Esophagus squamous epithelium (tissue), 5 donors: ENCODE data around the gene HSPB9. TPM values are rescaled to one million over a fixed set of nuclear protein-coding genes. Genes with fewer than 3 reads are reported as not detected.

ENCODE experiments used
- DNase-seq: peaks from one replicate; lab custom pipeline; 2025; lab: John Stamatoyannopoulos, UW
- H3K27ac ChIP-seq, 4 donors: fragments of 200-600 bp; sonication (generic); one replicate each; pipeline ENCODE4 v1.5.1; 2016 to 2019; ENCODE audit warnings: mild to moderate bottlenecking in 1 of 4
- H3K27me3 ChIP-seq, 4 donors: fragments of 200-600 bp; sonication (generic); 1 replicate in 3 of 4; 2 replicates in 1 of 4; pipeline versions ENCODE4 v1.5.1 to v1.6.0; 2017 to 2021; ENCODE audit warnings: antibody characterized with exemption in 1 of 4
- H3K36me3 ChIP-seq, 3 donors: fragments of 200-600 bp; sonication (generic); one replicate each; pipeline ENCODE4 v1.5.1; 2016 to 2019
- H3K4me1 ChIP-seq, 3 donors: fragments of 200-600 bp; sonication (generic); one replicate each; pipeline ENCODE4 v1.5.1; 2017 to 2019
- H3K4me3 ChIP-seq, 4 donors: fragments of 200-600 bp; sonication (generic); 1 replicate in 3 of 4; 2 replicates in 1 of 4; pipeline ENCODE4 v1.5.1; 2016 to 2019; ENCODE audit warnings: mild to moderate bottlenecking in 2 of 4, moderate library complexity in 1 of 4
- H3K9me3 ChIP-seq, 3 donors: fragments of 200-600 bp; sonication (generic); one replicate each; pipeline ENCODE4 v1.5.1; 2016 to 2019
- CTCF ChIP-seq, 6 experiments: fragments of 450-650 bp in 4 of 6; fragments of 200-600 bp in 2 of 6; sonication (generic) in 2 of 6; IDR thresholded peaks; one replicate each; pipeline ENCODE4 v1.5.1; 2016 to 2019; ENCODE audit warnings: antibody characterized with exemption in 6 of 6, mild to moderate bottlenecking in 4 of 6, moderate library complexity in 4 of 6
- POLR2A ChIP-seq, 4 donors: fragments of 450-650 bp; IDR thresholded peaks; one replicate each; pipeline ENCODE4 v1.6.1; 2017; ENCODE audit warnings: antibody characterized with exemption in 4 of 4, mild to moderate bottlenecking in 4 of 4, moderate library complexity in 3 of 4
- WGBS, 2 donors: methylation state at CpG; one replicate each; pipeline ENCODE4 v1.1.5; 2018; 5-methylcytosine and 5-hydroxymethylcytosine counted together
- intact Hi-C: fragments of 100-400 bp; cut with DNase I; formaldehyde crosslinking; loops from one replicate; pipeline ENCODE4 v1.15.0; 2022
- total RNA-seq, 4 donors: library from RNA; depleted of rRNA; stranded (reverse); fragments of >200 nt; gene quantifications; one replicate each; pipeline ENCODE4 v1.1.0, GENCODE V29; 2016
- donor health status: DM: yes; HTN: yes; CAD: no.

Gene HSPB9
- total RNA-seq, 4 donors from 2014 or later, result not detected

- H3K27ac ChIP-seq, result no peak overlapping the region
- DNase-seq, result peak; percentile 42
- peaks cover 21 to 76% (median 28%) of the 10 kb centered on the region in 3 donors for H3K4me1 ChIP-seq
- H3K4me3 ChIP-seq, result no peak overlapping the region
- no peaks in the 10 kb centered on the region for H3K9me3 ChIP-seq
- peaks cover 0 to 59% (median 11%) of the 10 kb centered on the region in 3 donors for H3K36me3 ChIP-seq
- H3K27me3 ChIP-seq, result no peaks in the 10 kb centered on the region
- intact Hi-C loops, result loop anchor here (5.0 kb wide), 1 partner anchor 50 kb away; no protein-coding TSS in a partner anchor
- TF ChIP-seq CTCF (IDR thresholded peaks at IDR 0.05) (peak; percentile 69 to 90 (median 88)), POLR2A (IDR thresholded peaks at IDR 0.05) (no peak)
- WGBS, 2 donors, result 18 to 24% methylated on average over 8 to 10 of the region's 18 CpGs
Measured at GRCh38 chr17:42116705-42117396, 5.8 kb upstream of the HSPB9 start.

- no peak overlapping the region for H3K27ac ChIP-seq
- 85 to 88% methylated on average over 18 of the region's 30 CpGs for WGBS, 2 donors
- H3K4me1 ChIP-seq, result peaks cover 22 to 81% (median 33%) of the 10 kb centered on the region in 3 donors
- TF ChIP-seq POLR2A (IDR thresholded peaks at IDR 0.05) (no peak), CTCF (IDR thresholded peaks at IDR 0.05) (no peak)
- H3K9me3 ChIP-seq, result no peaks in the 10 kb centered on the region
- no peak for DNase-seq
- no peak overlapping the region for H3K4me3 ChIP-seq
- intact Hi-C loops, result loop anchor here (5.0 kb wide), 1 partner anchor 50 kb away; no protein-coding TSS in a partner anchor
- no peaks in the 10 kb centered on the region for H3K27me3 ChIP-seq
- peaks cover 0 to 59% (median 11%) of the 10 kb centered on the region in 3 donors for H3K36me3 ChIP-seq
Measured at GRCh38 chr17:42117397-42118125, 5.0 kb upstream of the HSPB9 start.

- intact Hi-C loops, result loop anchor here (5.0 kb wide), 1 partner anchor 51 kb away; no protein-coding TSS in a partner anchor
Measured at GRCh38 chr17:42118126-42118510, 4.5 kb upstream of the HSPB9 start.

GRCh38 chr17:42118545-42118944 is 4.1 kb upstream of the HSPB9 start:
- no peak overlapping the region for H3K27ac ChIP-seq
- no peaks in the 10 kb centered on the region for H3K27me3 ChIP-seq
- H3K36me3 ChIP-seq, result peaks cover 0 to 54% (median 11%) of the 10 kb centered on the region in 3 donors
- H3K4me3 ChIP-seq, result no peak overlapping the region
- no peak for DNase-seq
- WGBS, 2 donors, result 63 to 69% methylated on average over 1 of the region's 2 CpGs
- intact Hi-C loops, result loop anchor here (5.0 kb wide), 1 partner anchor 51 kb away; no protein-coding TSS in a partner anchor
- TF ChIP-seq POLR2A (IDR thresholded peaks at IDR 0.05) (no peak), CTCF (IDR thresholded peaks at IDR 0.05) (peak in 5 of 6 experiments; percentile 9 to 44 (median 21))
- H3K4me1 ChIP-seq, result peaks cover 19 to 78% (median 24%) of the 10 kb centered on the region in 3 donors
- no peaks in the 10 kb centered on the region for H3K9me3 ChIP-seq

More at GRCh38 chr17:42118126-42118510, 4.5 kb upstream of the HSPB9 start:
- no peak for DNase-seq
- peaks cover 0 to 59% (median 11%) of the 10 kb centered on the region in 3 donors for H3K36me3 ChIP-seq
- WGBS, 2 donors, result 86 to 100% methylated on average over 2 of the region's 4 CpGs
- H3K27me3 ChIP-seq, result no peaks in the 10 kb centered on the region
- TF ChIP-seq POLR2A (IDR thresholded peaks at IDR 0.05) (no peak), CTCF (IDR thresholded peaks at IDR 0.05) (no peak)
- H3K4me1 ChIP-seq, result peaks cover 20 to 81% (median 28%) of the 10 kb centered on the region in 3 donors
- H3K4me3 ChIP-seq, result no peak overlapping the region
- H3K27ac ChIP-seq, result no peak overlapping the region
- H3K9me3 ChIP-seq, result no peaks in the 10 kb centered on the region
